Activated naive CD8-positive, alpha-beta T cell treated with anti-CD3 and anti-CD28 coated beads for 36 hours (primary cell): ENCODE data around the gene ABCC3. TPM values are rescaled to one million over a fixed set of nuclear protein-coding genes. Genes with fewer than 3 reads are reported as not detected.

Experiments
- DNase-seq: peaks from one replicate; pipeline ENCODE4 v3.0.0; 2021
- H3K27ac Mint-ChIP-seq: one replicate; pipeline ENCODE4 v1.8.0; 2022; ENCODE audit warnings: mild to moderate bottlenecking, moderate library complexity, mixed read lengths
- H3K27me3 Mint-ChIP-seq: one replicate; pipeline ENCODE4 v1.8.0; 2022; ENCODE audit warnings: mild to moderate bottlenecking, mixed read lengths
- H3K36me3 Mint-ChIP-seq: one replicate; pipeline ENCODE4 v1.8.0; 2021; ENCODE audit warnings: mild to moderate bottlenecking, mixed read lengths
- H3K4me1 Mint-ChIP-seq: one replicate; pipeline ENCODE4 v1.8.0; 2021; ENCODE audit warnings: mixed read lengths
- H3K4me3 Mint-ChIP-seq: one replicate; pipeline ENCODE4 v1.8.0; 2022; ENCODE audit warnings: mild to moderate bottlenecking, moderate library complexity, mixed read lengths
- H3K9me3 Mint-ChIP-seq: one replicate; pipeline ENCODE4 v1.8.0; 2022; ENCODE audit warnings: mixed read lengths
- total RNA-seq, 2 experiments: library from RNA; stranded (reverse); gene quantifications; one replicate each; pipeline ENCODE4 v1.2.3, GENCODE V29; 2021

Gene ABCC3
- total RNA-seq, 2 experiments from 2014 or later, result not detected

DNA sequence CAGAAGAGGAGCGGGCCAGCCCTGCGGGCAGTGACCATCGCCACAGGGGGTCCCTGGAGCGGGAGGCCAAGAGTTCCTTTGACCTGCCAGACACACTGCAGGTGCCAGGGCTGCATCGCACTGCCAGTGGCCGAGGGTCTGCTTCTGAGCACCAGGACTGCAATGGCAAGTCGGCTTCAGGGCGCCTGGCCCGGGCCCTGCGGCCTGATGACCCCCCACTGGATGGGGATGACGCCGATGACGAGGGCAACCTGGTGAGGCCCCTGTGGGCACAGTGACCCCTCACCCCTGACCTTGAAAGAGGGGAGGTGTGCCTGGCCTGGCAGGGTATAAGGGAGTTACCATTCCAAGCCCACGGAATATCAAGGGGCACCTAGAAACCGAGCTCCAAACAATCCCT, 35.1 kb upstream of the ABCC3 start:
- Mint-ChIP-seq H3K36me3 (no peaks in the 10 kb centered on the region), H3K4me3 (no peak overlapping the region), H3K4me1 (no peaks in the 10 kb centered on the region), H3K27ac (no peak overlapping the region), H3K27me3 (peaks cover 12% of the 10 kb centered on the region), H3K9me3 (no peaks in the 10 kb centered on the region)
- DNase-seq, result no peak

DNA sequence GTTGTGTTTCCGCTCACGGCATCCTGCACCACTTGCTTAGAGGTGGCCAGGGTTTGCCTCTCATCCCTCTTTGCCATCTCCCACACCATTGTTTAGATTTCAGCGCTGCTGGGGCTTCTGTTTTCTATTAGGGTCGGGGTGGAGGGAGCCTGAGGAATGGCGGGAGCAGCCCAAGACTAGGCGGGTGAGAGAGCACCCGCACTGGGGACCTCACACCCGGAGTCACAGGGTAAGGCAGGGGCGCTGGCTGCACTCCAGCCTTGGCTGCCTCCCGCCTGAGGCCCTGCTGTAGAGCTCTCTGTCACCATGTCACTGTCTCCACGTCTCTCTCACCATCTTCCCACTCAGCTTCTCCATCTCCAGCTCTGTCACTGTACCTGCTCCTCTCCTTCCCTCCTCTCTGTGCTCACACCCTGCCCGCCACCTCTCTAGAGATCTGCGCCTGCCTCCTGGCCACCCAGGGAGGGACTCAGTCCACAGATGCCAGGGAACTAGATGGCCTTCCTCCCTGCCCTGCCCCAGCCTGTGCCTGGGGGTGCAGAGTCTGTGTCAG, 32.8 kb upstream of the ABCC3 start:
- Mint-ChIP-seq H3K36me3 (no peaks in the 10 kb centered on the region), H3K4me3 (no peak overlapping the region), H3K27ac (no peak overlapping the region), H3K9me3 (no peaks in the 10 kb centered on the region), H3K27me3 (peaks cover 21% of the 10 kb centered on the region), H3K4me1 (no peaks in the 10 kb centered on the region)
- no peak for DNase-seq

DNA sequence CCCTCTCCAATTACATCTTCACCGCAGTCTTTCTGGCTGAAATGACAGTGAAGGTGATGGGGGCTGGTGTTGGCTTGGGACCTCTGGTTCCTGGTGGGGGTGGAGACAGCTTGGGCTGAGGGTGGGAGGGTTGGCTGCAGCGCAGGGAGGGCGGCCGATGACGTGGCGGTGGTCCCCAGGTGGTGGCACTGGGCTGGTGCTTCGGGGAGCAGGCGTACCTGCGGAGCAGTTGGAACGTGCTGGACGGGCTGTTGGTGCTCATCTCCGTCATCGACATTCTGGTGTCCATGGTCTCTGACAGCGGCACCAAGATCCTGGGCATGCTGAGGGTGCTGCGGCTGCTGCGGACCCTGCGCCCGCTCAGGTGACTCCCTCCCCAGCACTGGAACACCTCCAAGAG, 31.8 kb upstream of the ABCC3 start:
- no peaks in the 10 kb centered on the region for H3K4me1 Mint-ChIP-seq
- DNase-seq, result no peak
- H3K4me3 Mint-ChIP-seq, result no peak overlapping the region
- H3K27ac Mint-ChIP-seq, result no peak overlapping the region
- peaks cover 21% of the 10 kb centered on the region for H3K27me3 Mint-ChIP-seq
- H3K9me3 Mint-ChIP-seq, result no peaks in the 10 kb centered on the region
- no peaks in the 10 kb centered on the region for H3K36me3 Mint-ChIP-seq

DNA sequence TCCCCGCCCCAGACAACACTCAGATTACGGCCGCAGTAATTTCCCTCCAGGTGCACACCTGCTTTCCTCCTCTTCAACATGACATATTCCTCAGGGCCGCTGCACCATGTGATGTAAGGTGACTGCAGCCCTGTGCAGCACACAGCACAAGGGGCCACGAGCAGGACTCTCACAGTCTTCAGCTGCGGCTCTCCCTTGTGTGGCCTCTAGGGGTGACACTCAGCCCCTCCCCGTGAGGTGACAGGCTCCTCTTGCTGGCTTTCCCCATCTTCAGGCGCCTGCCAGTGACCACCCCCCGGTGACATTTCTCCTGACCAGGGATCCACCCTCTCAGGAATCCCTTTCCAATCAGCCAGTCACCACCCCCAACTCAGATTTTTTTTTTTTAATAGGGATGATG, 31.3 kb upstream of the ABCC3 start:
- Mint-ChIP-seq H3K4me1 (no peaks in the 10 kb centered on the region), H3K27ac (no peak overlapping the region), H3K9me3 (no peaks in the 10 kb centered on the region), H3K36me3 (no peaks in the 10 kb centered on the region), H3K27me3 (peaks cover 21% of the 10 kb centered on the region), H3K4me3 (no peak overlapping the region)
- DNase-seq, result no peak

DNA sequence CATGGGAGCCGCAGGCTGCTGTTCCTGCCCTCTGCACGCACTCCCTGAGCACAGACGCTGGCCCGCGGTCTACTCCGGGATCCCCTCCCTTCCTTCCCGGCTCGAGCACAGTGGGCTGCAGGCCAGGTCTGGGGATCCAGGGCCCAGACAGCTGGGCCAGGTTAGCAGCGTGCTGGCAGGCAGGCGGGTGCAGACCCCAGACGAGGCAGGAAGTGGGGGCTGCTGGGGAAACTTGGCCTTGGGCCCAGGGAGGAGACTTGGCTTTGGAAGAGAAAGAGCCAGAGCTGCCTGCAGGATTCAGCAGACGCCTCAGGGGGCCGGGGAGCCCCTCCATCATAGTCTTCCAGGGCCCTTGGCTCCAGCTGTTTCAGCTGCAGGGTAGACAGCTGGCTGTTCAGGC, 30.2 kb upstream of the ABCC3 start:
- Mint-ChIP-seq H3K27ac (no peak overlapping the region), H3K27me3 (peaks cover 21% of the 10 kb centered on the region), H3K36me3 (no peaks in the 10 kb centered on the region), H3K9me3 (no peaks in the 10 kb centered on the region), H3K4me3 (no peak overlapping the region), H3K4me1 (no peaks in the 10 kb centered on the region)
- no peak for DNase-seq

DNA sequence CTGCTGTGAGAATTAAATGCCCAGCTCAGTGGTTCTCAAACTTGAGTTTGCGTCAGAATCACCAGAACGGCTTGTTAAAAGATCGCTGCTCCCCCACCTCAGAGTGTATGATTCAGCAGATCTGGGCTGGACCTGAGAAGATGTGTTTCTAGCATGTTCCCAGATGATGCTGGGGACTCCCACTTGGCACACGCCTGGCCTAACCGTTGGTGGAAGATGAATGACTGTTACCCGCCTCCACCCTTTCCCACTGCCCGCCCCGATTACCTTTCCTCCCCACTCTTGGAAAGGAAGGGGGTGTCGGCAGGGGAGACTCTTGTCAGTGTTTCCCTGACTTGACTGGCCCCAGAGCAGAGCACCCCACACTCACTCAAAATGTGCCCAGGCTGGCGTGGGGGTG, 29.3 kb upstream of the ABCC3 start:
- H3K36me3 Mint-ChIP-seq, result no peaks in the 10 kb centered on the region
- DNase-seq, result no peak
- H3K4me3 Mint-ChIP-seq, result no peak overlapping the region
- H3K27me3 Mint-ChIP-seq, result peaks cover 21% of the 10 kb centered on the region
- H3K27ac Mint-ChIP-seq, result no peak overlapping the region
- H3K4me1 Mint-ChIP-seq, result no peaks in the 10 kb centered on the region
- no peaks in the 10 kb centered on the region for H3K9me3 Mint-ChIP-seq

DNA sequence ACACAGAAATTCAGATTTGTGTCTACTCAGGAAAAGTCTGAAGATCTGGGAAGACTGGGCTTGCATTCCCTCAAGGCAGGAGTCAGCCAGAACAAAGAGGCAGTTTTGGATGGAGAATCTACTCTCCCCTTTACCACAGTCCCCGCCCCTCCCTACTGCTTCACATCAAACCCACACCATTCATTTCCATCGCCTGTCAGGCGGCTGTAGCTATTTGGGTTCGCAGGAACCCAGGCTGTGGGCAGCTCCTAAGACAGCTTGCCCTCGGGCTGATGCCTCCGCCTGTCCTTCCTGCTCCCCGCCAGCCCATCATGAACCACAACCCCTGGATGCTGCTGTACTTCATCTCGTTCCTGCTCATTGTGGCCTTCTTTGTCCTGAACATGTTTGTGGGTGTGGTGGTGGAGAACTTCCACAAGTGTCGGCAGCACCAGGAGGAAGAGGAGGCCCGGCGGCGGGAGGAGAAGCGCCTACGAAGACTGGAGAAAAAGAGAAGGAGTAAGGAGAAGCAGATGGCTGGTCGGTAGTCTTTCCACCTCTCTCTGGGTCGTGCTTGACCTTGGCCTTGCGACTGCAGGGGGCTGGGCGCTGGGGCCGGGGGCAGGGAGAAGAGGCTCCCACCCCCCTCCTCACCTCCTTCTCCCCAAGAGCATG, 27.0 kb upstream of the ABCC3 start:
- no peak overlapping the region for H3K27ac Mint-ChIP-seq
- H3K27me3 Mint-ChIP-seq, result peaks cover 13% of the 10 kb centered on the region
- H3K4me1 Mint-ChIP-seq, result no peaks in the 10 kb centered on the region
- H3K4me3 Mint-ChIP-seq, result no peak overlapping the region
- H3K9me3 Mint-ChIP-seq, result no peaks in the 10 kb centered on the region
- H3K36me3 Mint-ChIP-seq, result no peaks in the 10 kb centered on the region
- no peak for DNase-seq

DNA sequence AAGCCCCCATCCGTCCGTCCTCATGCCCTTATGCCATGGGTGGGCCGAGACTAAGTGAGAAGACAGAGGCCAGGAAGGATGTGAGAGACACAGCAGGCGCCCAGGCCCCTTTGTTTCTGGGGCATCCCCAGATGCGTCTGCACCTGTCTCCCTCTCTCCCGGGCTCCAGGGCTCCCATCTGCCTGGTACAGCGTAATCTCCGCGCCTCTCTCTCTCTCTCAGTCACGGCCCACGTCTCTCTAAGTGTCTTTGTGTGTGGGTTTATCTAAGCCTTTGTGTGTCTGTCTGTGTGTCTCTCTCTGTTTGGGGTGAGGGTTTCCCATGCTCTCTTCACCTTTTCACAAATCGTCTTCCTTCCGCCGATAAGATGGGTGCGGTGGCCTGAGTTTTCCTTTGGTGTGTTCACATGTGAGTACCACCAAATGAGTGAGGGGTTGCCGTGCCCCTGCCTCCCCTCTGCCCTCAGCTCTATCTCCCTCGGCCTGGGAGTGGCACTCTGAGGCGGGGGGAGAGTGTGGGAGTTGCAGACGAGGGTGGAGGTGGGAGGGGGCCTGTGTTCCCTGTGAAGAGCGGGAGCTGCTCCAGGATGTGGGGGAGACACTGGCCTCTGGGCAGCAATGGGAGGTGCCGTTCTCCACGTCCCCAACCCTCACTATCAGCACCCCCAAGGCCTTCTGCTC, 25.8 kb upstream of the ABCC3 start:
- Mint-ChIP-seq H3K4me3 (no peak overlapping the region), H3K9me3 (no peaks in the 10 kb centered on the region), H3K27me3 (peaks cover 10% of the 10 kb centered on the region), H3K36me3 (no peaks in the 10 kb centered on the region), H3K4me1 (no peaks in the 10 kb centered on the region), H3K27ac (no peak overlapping the region)
- DNase-seq, result no peak

DNA sequence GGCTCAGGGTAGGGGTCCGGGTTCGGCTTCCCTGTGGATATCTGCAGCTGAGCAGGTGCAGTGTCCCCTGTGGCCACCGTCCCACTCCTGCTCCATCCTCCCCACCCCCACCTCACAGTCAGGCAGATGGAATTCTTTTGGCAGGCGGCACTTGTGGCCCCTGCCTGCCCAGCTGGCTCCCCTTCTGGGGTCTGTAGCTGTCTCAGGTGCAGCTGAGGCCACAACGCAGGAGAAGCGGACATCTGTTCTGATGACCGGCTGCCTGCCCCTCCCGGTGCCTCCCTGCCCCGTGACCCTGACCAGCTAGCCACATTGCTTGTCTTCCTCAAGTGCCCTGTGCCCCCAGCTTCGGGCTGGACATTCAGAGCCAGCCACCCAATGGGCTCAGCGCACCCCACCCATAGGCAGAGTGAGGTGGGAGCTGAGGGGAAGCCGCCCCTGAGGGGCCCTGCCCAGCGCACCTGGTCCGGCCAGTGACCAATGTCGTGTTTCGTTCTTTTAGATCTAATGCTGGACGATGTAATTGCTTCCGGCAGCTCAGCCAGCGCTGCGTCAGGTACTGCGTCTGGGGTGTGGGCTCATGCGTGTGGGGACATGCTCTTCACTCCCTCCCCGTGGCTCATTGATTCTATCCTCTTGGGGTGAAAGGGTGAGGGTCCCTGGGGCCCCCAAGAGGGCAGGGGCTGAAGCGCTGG, 25.2 kb upstream of the ABCC3 start:
- H3K27me3 Mint-ChIP-seq, result peaks cover 14% of the 10 kb centered on the region
- H3K4me1 Mint-ChIP-seq, result peaks cover 5% of the 10 kb centered on the region
- H3K27ac Mint-ChIP-seq, result no peak overlapping the region
- H3K4me3 Mint-ChIP-seq, result no peak overlapping the region
- H3K9me3 Mint-ChIP-seq, result no peaks in the 10 kb centered on the region
- DNase-seq, result no peak
- no peaks in the 10 kb centered on the region for H3K36me3 Mint-ChIP-seq

DNA sequence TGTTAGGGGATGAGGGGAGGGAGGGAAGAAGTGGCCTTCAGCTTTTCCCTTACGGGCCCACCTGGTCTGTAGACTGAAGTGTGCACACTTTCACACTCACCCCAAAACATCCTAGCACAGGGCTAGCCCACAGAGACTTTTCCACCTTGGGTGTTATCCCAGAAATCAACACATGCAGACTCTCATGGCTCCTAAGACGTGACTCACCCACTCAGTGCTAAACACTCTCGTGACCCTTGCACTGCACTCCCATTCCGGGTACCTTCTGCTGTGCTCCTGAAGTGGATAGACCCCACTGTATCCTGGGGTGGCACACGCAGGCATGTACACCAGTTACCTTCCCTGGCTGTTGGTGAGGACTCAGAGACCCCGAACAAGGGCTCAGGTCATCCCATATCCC, 23.0 kb upstream of the ABCC3 start:
- peaks cover 5% of the 10 kb centered on the region for H3K4me1 Mint-ChIP-seq

DNA sequence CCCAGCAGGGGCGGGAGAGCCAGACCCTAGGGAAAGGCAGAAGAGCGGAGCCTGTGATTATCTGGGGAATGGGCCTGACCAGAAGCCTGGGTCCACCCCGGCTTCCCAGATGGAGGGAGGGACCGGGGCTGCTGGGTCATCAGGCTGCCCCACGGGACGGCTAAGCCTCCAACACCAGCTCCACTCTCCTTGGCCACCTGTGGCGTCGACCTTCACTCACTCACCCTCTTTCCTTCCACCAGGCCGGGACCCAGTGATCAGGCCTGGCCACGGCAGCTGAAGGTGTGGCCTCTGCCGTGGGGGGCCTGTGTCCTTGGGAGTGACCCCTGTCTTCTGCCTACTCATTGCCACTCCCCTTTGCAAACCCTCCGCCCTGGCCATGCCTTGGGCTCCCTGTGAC, 22.4 kb upstream of the ABCC3 start:
- Mint-ChIP-seq H3K27ac (no peak overlapping the region), H3K9me3 (no peaks in the 10 kb centered on the region), H3K27me3 (peaks cover 5% of the 10 kb centered on the region), H3K36me3 (no peaks in the 10 kb centered on the region), H3K4me3 (no peak overlapping the region), H3K4me1 (peaks cover 5% of the 10 kb centered on the region)
- no peak for DNase-seq

More for the DNA sequence above, 23.0 kb upstream of the ABCC3 start:
- no peak for DNase-seq
- Mint-ChIP-seq H3K27ac (no peak overlapping the region), H3K9me3 (no peaks in the 10 kb centered on the region), H3K4me3 (no peak overlapping the region), H3K36me3 (no peaks in the 10 kb centered on the region), H3K27me3 (peaks cover 5% of the 10 kb centered on the region)

DNA sequence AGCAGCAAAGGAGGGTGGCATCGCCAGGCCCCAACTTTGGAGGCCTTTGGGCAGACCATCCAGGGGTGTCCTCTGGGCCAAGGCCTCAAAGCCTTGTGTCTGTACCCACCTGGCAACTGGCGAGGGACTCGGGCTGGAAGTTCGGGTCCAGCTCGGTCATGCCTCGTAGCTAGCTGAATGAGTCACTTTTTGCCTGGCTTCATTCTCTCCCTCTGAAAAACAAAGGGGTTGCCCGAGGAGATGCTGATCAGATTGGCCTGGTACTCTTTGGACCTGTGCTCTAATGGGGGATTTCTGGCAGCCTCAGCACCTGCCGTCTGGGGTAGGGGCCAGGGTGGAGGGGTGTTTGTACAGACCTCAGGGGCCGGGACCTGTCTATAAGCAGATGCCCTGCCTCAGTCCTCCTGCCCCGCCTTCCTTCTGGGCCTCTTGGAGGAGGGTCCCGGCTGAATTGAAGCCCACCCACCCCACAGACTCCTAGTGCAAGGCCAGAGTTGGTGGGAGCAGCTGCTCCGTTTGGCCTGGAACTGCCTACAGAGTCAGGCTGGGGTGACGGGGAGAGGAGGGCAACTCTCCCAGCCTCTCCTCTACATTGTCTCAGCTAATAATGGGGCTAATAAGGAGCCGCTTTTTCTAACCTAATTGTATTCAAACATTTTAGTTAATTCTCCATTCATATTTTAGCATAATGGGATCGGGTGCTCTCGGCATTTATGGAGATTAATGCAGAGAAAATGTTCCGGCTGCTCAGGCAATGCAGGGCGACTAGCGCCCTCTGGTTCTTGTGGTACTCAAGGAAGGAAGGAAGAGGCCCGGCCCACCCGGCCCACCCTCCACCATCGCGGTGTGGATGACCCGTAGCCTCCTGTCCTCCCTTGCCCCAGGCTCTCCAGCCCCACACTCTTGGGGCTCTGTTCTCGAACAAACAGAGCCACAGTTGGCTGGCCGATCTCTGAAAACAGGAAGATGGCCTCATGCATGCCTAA, 21.4 kb upstream of the ABCC3 start:
- H3K36me3 Mint-ChIP-seq, result no peaks in the 10 kb centered on the region
- H3K27ac Mint-ChIP-seq, result no peak overlapping the region
- H3K27me3 Mint-ChIP-seq, result peaks cover 5% of the 10 kb centered on the region
- H3K4me3 Mint-ChIP-seq, result no peak overlapping the region
- DNase-seq, result no peak
- no peaks in the 10 kb centered on the region for H3K9me3 Mint-ChIP-seq
- H3K4me1 Mint-ChIP-seq, result peaks cover 5% of the 10 kb centered on the region

DNA sequence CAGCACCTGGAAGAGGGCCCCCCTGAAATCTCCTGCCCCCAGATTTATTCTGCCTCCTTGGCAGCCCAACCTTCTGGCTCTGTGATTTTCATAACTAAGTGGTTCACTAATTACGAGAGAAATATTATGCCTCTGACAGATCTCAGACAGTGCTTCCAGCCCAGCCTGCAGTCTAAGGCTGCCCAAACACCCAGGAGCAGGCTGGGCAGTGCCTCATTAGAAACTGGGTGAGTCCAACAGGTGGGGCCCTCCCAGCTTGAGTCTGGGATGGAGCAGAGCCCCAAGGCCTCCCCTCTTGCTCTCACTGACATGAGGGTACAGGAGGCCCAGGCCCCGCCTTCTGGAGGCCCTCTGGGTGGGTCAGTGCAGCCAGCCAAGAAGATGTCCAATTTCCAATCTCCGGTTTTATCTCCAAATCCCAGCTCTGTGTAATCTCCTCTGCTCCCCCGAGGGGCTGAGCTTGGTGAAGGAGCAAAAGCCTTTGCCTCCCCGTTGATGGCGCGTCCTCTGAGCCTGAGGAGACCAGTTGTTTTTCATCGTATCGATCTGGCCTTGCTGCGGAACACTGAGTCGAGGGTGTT, 20.1 kb upstream of the ABCC3 start:
- H3K4me1 Mint-ChIP-seq, result peaks cover 5% of the 10 kb centered on the region
- no peak for DNase-seq
- H3K9me3 Mint-ChIP-seq, result no peaks in the 10 kb centered on the region
- no peak overlapping the region for H3K4me3 Mint-ChIP-seq
- H3K27me3 Mint-ChIP-seq, result peaks cover 5% of the 10 kb centered on the region
- no peaks in the 10 kb centered on the region for H3K36me3 Mint-ChIP-seq
- H3K27ac Mint-ChIP-seq, result no peak overlapping the region

DNA sequence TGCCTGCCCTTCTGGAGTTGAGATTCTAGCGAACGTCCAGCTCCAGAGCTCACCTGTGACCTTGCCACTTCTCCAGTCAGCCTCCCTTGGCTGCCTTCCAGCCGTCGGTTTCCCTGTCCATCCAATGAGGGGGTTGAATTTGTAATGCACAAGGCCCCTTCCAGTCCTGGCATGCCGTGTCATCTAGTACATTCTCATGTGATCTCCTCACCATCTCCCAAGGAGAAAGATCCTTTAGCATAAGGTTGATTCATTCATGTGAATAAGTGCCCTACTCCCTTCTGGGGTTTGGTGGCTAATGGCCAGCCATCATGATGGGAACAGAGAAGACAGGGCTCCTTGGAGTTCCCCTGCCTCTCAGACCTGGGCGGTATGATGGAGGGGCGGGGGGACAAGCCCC, 18.9 kb upstream of the ABCC3 start:
- Mint-ChIP-seq H3K4me3 (no peak overlapping the region), H3K4me1 (peaks cover 5% of the 10 kb centered on the region), H3K9me3 (no peaks in the 10 kb centered on the region), H3K36me3 (no peaks in the 10 kb centered on the region), H3K27me3 (peaks cover 5% of the 10 kb centered on the region), H3K27ac (no peak overlapping the region)
- DNase-seq, result no peak
